Naive B cell (primary cell): ENCODE results near the gene GORASP1. TPM values are rescaled to one million over a fixed set of nuclear protein-coding genes. Genes with fewer than 3 reads are reported as not detected.
A peak's percentile ranks its signal among the peaks of the same experiment; 100 is the strongest.

Source experiments
- ATAC-seq, 2 donors: fragments of 150-1000 bp; cut with Tn5 transposase; 2 replicates each; pipeline ENCODE4 v1.10.0; 2021; ENCODE audit warnings: low read depth in 2 of 2, mild to moderate bottlenecking in 2 of 2, moderate library complexity in 2 of 2
- DNase-seq: peaks from one replicate; pipeline ENCODE4 v3.0.0; 2022
- H3K27ac Mint-ChIP-seq, 6 donors: one replicate each; pipeline ENCODE4 v1.8.0; 2020 to 2022; ENCODE audit warnings: mild to moderate bottlenecking in 6 of 6, mixed read lengths in 6 of 6, moderate library complexity in 5 of 6, inconsistent platforms in 2 of 6
- H3K27me3 Mint-ChIP-seq, 3 donors: one replicate each; pipeline ENCODE4 v1.8.0; 2021 to 2022; ENCODE audit warnings: mixed read lengths in 3 of 3, mild to moderate bottlenecking in 1 of 3
- H3K36me3 Mint-ChIP-seq, 2 donors: one replicate each; pipeline ENCODE4 v1.8.0; 2020 to 2022; ENCODE audit warnings: mixed read lengths in 2 of 2, inconsistent platforms in 1 of 2, mild to moderate bottlenecking in 1 of 2
- H3K4me1 Mint-ChIP-seq, 3 donors: one replicate each; pipeline ENCODE4 v1.8.0; 2020 to 2022; ENCODE audit warnings: mixed read lengths in 3 of 3, inconsistent platforms in 1 of 3, mild to moderate bottlenecking in 1 of 3, moderate library complexity in 1 of 3
- H3K4me3 Mint-ChIP-seq, 8 donors: one replicate each; pipeline ENCODE4 v1.8.0; 2020 to 2022; ENCODE audit warnings: mild to moderate bottlenecking in 8 of 8, mixed read lengths in 8 of 8, moderate library complexity in 8 of 8, inconsistent platforms in 2 of 8
- H3K9me3 Mint-ChIP-seq, 7 donors: one replicate each; pipeline ENCODE4 v1.8.0; 2020 to 2022; ENCODE audit warnings: mixed read lengths in 7 of 7, mild to moderate bottlenecking in 5 of 7, inconsistent platforms in 2 of 7, moderate library complexity in 1 of 7
- polyA plus RNA-seq, 6 donors: library from polyadenylated mRNA; unstranded; fragments of 300-500 nt; fragmentation: Illumina TruSeq; gene quantifications; one replicate each; pipeline ENCODE4 v1.2.3, GENCODE V29; 2021; ENCODE audit warnings: low read depth in 6 of 6

Gene GORASP1
- polyA plus RNA-seq, 6 donors from 2014 or later = 19.7 to 36.7 (median 27.2) TPM

DNA sequence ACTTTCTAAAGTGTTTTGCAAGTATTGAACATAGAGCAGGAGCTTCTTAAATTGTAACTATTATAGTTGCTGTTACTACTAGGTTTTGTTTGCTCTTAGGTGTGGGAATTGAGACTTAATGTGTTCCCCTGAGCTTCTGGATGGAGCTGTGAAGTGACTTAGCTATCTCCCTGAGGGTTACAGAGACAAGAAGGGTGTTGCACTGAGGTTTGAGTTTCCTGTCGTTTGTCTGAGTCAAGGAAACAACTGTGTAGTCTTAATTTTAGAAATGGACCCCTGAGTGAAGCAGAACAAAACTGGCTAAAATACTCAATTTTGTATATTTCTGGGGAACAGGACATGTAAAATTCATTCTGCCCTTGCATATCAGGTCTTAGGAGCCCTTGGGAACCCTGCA is 20.5 kb upstream of the GORASP1 start:
- no peak for DNase-seq
- Mint-ChIP-seq H3K36me3 (peaks cover 10 to 14% of the 10 kb centered on the region in 2 donors), H3K4me3 (peak overlapping the region in 5 of 8 donors; percentile 35 to 78 (median 58)), H3K27me3 (no peaks in the 10 kb centered on the region), H3K4me1 (peaks cover 32 to 45% (median 35%) of the 10 kb centered on the region in 3 donors), H3K27ac (peak overlapping the region in 1 of 6 donors; percentile 19), H3K9me3 (no peaks in the 10 kb centered on the region)
- ATAC-seq = no peak

GRCh38 chr3:39127269-39127907 is 20.0 kb upstream of the GORASP1 start:
- H3K4me3 Mint-ChIP-seq = peak overlapping the region in 5 of 8 donors; percentile 41 to 78 (median 61)
- no peaks in the 10 kb centered on the region for H3K27me3 Mint-ChIP-seq
- H3K4me1 Mint-ChIP-seq = peaks cover 38 to 50% (median 40%) of the 10 kb centered on the region in 3 donors
- H3K27ac Mint-ChIP-seq = peak overlapping the region in 5 of 6 donors; percentile 19 to 82 (median 66)
- ATAC-seq (no peak), DNase-seq (no peak)
- H3K9me3 Mint-ChIP-seq = no peaks in the 10 kb centered on the region
- peaks cover 10 to 12% of the 10 kb centered on the region in 2 donors for H3K36me3 Mint-ChIP-seq

- Mint-ChIP-seq H3K4me3 (peak overlapping the region in 6 of 8 donors; percentile 17 to 78 (median 56)), H3K4me1 (peaks cover 45 to 58% (median 48%) of the 10 kb centered on the region in 3 donors), H3K27ac (peak overlapping the region in 3 of 6 donors; percentile 35 to 82 (median 66)), H3K27me3 (no peaks in the 10 kb centered on the region), H3K36me3 (peaks cover 4 to 10% of the 10 kb centered on the region in 2 donors), H3K9me3 (no peaks in the 10 kb centered on the region)
- ATAC-seq (peak; percentile 63 to 77), DNase-seq (no peak)
Observed at GRCh38 chr3:39126532-39127071, 19.2 kb upstream of the GORASP1 start.

DNA sequence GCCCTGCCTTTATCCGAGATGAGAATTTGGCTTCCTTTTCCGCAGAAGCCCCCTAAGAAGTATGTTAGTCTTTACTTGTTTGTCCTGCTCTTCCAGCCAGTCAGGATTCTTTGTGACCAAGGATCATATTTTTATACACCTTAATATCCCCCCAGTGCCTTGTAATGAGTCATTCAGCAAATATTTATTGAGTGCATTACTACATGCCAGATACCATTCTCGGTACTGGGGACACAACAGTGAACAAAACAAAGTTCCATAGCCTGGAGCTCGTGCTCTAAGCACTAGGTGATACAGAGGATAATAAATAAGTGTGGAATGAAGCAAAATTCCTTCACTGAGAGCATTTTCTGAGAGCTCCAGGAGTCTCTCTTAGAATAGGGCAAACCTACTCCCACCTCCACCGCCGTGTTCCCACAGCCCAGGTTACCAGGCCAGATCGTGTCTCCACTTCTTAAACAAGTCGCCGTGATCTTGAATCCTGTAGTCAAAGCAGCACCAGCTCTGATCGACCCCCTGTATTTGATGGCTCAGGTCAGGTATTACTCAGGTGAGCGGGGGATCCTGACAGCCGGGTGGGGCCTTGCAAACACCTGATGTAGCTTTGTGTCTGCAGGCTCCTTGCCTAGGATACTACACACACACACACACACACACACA is 18.5 kb upstream of the GORASP1 start:
- peaks cover 52 to 65% (median 54%) of the 10 kb centered on the region in 3 donors for H3K4me1 Mint-ChIP-seq
- H3K27ac Mint-ChIP-seq = peak overlapping the region in 3 of 6 donors; percentile 33 to 52 (median 49)
- no peak overlapping the region for H3K4me3 Mint-ChIP-seq
- no peaks in the 10 kb centered on the region for H3K27me3 Mint-ChIP-seq
- no peak for DNase-seq
- peaks cover 0 to 10% of the 10 kb centered on the region in 2 donors for H3K36me3 Mint-ChIP-seq
- H3K9me3 Mint-ChIP-seq = no peaks in the 10 kb centered on the region
- ATAC-seq = no peak

- Mint-ChIP-seq H3K27ac (peak overlapping the region in 2 of 6 donors; percentile 34 to 49), H3K4me1 (peaks cover 50 to 73% (median 57%) of the 10 kb centered on the region in 3 donors)
Observed at GRCh38 chr3:39124876-39125840, 17.7 kb upstream of the GORASP1 start.

DNA sequence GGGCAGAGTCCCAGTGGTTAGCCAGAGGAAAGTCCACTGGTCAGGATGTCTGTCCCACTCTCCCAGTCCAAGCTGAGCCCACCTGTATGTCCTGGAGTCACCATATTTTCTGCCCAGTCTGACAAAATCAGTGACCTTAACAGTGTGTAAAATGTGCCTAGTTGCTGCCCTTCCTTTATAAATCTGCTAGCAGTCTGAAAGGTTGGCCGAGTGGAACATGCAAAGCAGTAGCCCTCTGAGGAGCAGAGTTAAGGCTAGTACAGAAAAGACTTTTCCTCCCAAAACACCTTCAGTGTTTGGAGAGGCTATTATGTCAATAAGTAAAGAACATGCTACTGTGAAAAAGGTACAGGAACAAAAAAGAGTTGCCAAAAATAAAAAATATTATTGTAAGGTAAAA is 15.4 kb upstream of the GORASP1 start:
- H3K27ac Mint-ChIP-seq = peak overlapping the region; percentile 12 to 91 (median 74)
- peaks cover 47 to 75% (median 59%) of the 10 kb centered on the region in 3 donors for H3K4me1 Mint-ChIP-seq
- ATAC-seq (peak; percentile 42 to 49), DNase-seq (no peak)
- peaks cover 8% of the 10 kb centered on the region in 2 donors for H3K36me3 Mint-ChIP-seq
- no peaks in the 10 kb centered on the region for H3K9me3 Mint-ChIP-seq
- H3K27me3 Mint-ChIP-seq = no peaks in the 10 kb centered on the region
- H3K4me3 Mint-ChIP-seq = peak overlapping the region in 7 of 8 donors; percentile 56 to 83 (median 76)

More at GRCh38 chr3:39124876-39125840, 17.7 kb upstream of the GORASP1 start:
- Mint-ChIP-seq H3K36me3 (peaks cover 0 to 10% of the 10 kb centered on the region in 2 donors), H3K27me3 (no peaks in the 10 kb centered on the region), H3K4me3 (no peak overlapping the region), H3K9me3 (no peaks in the 10 kb centered on the region)
- ATAC-seq (no peak), DNase-seq (no peak)

- ATAC-seq (peak; percentile 79 to 82), DNase-seq (no peak)
- no peaks in the 10 kb centered on the region for H3K27me3 Mint-ChIP-seq
- peaks cover 8% of the 10 kb centered on the region in 2 donors for H3K36me3 Mint-ChIP-seq
- peak overlapping the region in 7 of 8 donors; percentile 48 to 87 (median 78) for H3K4me3 Mint-ChIP-seq
- peak overlapping the region in 5 of 6 donors; percentile 43 to 95 (median 73) for H3K27ac Mint-ChIP-seq
- H3K4me1 Mint-ChIP-seq = peaks cover 35 to 68% (median 47%) of the 10 kb centered on the region in 3 donors
- no peaks in the 10 kb centered on the region for H3K9me3 Mint-ChIP-seq
Observed at GRCh38 chr3:39121621-39122020, 14.2 kb upstream of the GORASP1 start.

GRCh38 chr3:39118931-39119660 is 11.7 kb upstream of the GORASP1 start:
- H3K4me3 Mint-ChIP-seq = no peak overlapping the region
- DNase-seq = no peak
- H3K27me3 Mint-ChIP-seq = no peaks in the 10 kb centered on the region
- peaks cover 8 to 15% of the 10 kb centered on the region in 2 donors for H3K36me3 Mint-ChIP-seq
- no peaks in the 10 kb centered on the region for H3K9me3 Mint-ChIP-seq
- no peak for ATAC-seq
- H3K4me1 Mint-ChIP-seq = peaks cover 25 to 54% (median 38%) of the 10 kb centered on the region in 3 donors
- H3K27ac Mint-ChIP-seq = peak overlapping the region in 1 of 6 donors; percentile 56

- peak overlapping the region in 1 of 6 donors; percentile 38 for H3K27ac Mint-ChIP-seq
- ATAC-seq (peak; percentile 45 to 52), DNase-seq (no peak)
- no peaks in the 10 kb centered on the region for H3K9me3 Mint-ChIP-seq
- H3K27me3 Mint-ChIP-seq = no peaks in the 10 kb centered on the region
- H3K36me3 Mint-ChIP-seq = peaks cover 8 to 15% of the 10 kb centered on the region in 2 donors
- H3K4me1 Mint-ChIP-seq = peaks cover 23 to 45% (median 34%) of the 10 kb centered on the region in 3 donors
- H3K4me3 Mint-ChIP-seq = peak overlapping the region in 1 of 8 donors; percentile 50
Observed at GRCh38 chr3:39118079-39118478, 10.7 kb upstream of the GORASP1 start.

DNA sequence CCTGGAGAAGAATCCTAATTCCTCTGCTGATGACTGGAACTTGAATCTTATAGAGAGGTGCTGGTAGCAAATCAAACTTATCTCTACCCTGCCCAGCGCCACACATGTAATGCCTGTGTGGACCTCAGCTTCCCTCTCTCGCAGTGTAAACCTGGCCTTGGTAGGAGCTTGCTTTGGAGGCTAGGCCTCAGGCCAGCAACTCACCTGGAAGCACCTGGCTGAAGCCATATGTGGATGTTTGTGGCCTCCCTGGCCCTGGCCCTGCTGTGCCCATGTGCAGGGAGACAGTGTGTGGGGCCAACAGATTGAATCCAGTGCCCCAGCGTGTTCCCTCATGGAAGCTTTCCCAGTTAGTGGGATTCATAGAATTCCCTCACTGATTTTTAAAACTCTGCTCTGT is 8.4 kb upstream of the GORASP1 start:
- no peak for DNase-seq
- no peak for ATAC-seq

DNA sequence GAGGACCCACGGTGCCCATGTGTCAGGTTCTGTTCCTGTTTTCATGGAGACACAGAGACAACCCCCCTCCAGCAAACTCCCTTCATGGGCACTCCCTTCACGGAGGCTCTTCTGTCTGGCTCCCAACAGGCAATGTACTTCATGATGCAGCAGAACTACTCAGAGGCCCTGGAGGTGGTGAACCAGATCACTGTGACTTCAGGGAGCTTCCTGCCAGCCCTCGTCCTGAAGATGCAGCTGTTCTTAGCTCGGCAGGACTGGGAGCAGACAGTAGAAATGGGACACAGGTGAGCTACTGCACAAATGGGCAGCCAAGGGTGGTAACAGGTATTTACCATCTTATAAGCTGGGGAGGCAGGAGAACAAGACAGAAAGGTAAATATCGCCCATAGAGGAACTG is 7.0 kb upstream of the GORASP1 start:
- DNase-seq (no peak), ATAC-seq (no peak)
- Mint-ChIP-seq H3K9me3 (no peaks in the 10 kb centered on the region), H3K36me3 (peaks cover 8 to 36% of the 10 kb centered on the region in 2 donors), H3K4me3 (no peak overlapping the region), H3K4me1 (peaks cover 6 to 20% (median 19%) of the 10 kb centered on the region in 3 donors), H3K27ac (peak overlapping the region in 3 of 6 donors; percentile 43 to 93 (median 74)), H3K27me3 (no peaks in the 10 kb centered on the region)

More for the DNA sequence above, 8.4 kb upstream of the GORASP1 start:
- Mint-ChIP-seq H3K9me3 (no peaks in the 10 kb centered on the region), H3K4me3 (no peak overlapping the region), H3K27ac (no peak overlapping the region), H3K27me3 (no peaks in the 10 kb centered on the region), H3K4me1 (peaks cover 6 to 23% (median 18%) of the 10 kb centered on the region in 3 donors), H3K36me3 (peaks cover 8 to 26% of the 10 kb centered on the region in 2 donors)

DNA sequence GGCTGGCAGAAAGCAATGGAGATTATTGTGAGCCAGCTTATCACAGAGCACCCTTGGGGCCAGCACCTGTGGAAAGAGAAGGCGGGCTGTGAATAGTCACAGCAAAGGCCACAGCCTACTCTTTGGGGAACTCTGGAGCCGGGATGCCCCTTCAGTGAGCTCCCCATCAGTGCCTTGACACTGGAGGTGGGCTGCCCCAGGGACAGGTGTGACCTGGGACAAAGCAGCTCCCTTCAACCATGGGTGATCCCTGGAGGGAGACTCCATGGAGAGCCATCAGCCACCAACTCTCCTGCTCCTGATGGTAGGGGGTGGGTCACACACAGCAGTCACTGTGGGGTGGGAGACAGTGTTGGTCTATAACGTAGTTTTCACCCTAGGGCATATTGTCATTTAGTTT is 5.9 kb upstream of the GORASP1 start:
- Mint-ChIP-seq H3K9me3 (no peaks in the 10 kb centered on the region), H3K27ac (no peak overlapping the region), H3K27me3 (no peaks in the 10 kb centered on the region), H3K36me3 (peaks cover 2 to 31% of the 10 kb centered on the region in 2 donors), H3K4me3 (no peak overlapping the region), H3K4me1 (peaks cover 17 to 31% (median 25%) of the 10 kb centered on the region in 3 donors)
- DNase-seq = no peak
- ATAC-seq = no peak
